ENCODE results near the gene IL11RA.

- TF ChIP-seq MAFF (IDR thresholded peaks at IDR 0.05; ENCODE audit: low read length) (no peak), CREB1 (IDR thresholded peaks at IDR 0.05) (no peak), CREB1 (CRISPR knock-in tag; IDR thresholded peaks at IDR 0.05) (no peak), SP2 (IDR thresholded peaks at IDR 0.05; ENCODE audit: extremely low read depth, low read depth, low read length, poor library complexity, severe bottlenecking) (no peak), CTCF (IDR thresholded peaks at IDR 0.05 in 2 of 3, conservative IDR thresholded peaks at IDR 0.05 in 1 of 3; ENCODE audit: insufficient read depth in 2 of 3, low read depth in 1 of 3, low read length in 3 of 3) (peak; percentile 85 to 99 (median 99)), JUN (IDR thresholded peaks at IDR 0.05; ENCODE audit: borderline replicate concordance, low read depth, low read length) (no peak), JUN (CRISPR knock-in tag; IDR thresholded peaks at IDR 0.05; ENCODE audit: borderline replicate concordance) (no peak), BHLHE40 (IDR thresholded peaks at IDR 0.05; ENCODE audit: low read length) (no peak), NR1H2 (CRISPR knock-in tag; IDR thresholded peaks at IDR 0.05) (no peak), RAD21 (CRISPR knock-in tag; conservative IDR thresholded peaks at IDR 0.05 in 1 of 2, IDR thresholded peaks at IDR 0.05 in 1 of 2) (peak; percentile 48 to 76), TCF15 (CRISPR knock-in tag; IDR thresholded peaks at IDR 0.05) (no peak), FOXP4 (CRISPR knock-in tag; IDR thresholded peaks at IDR 0.05; ENCODE audit: borderline replicate concordance) (no peak)
Observed at GRCh38 chr9:34675048-34675714, 23.2 kb downstream of the IL11RA start.
